A549 (cell line): ENCODE results near the gene U2SURP.

Experiments used
- CBX2 ChIP-seq: fragments of 200-600 bp; sonication (generic); IDR thresholded peaks from 2 replicates; pipeline ENCODE4 v1.6.1; 2016; ENCODE audit warnings: low read depth, mild to moderate bottlenecking, borderline replicate concordance
- CHD2 ChIP-seq: fragments of 150-350 bp; IDR thresholded peaks from 2 replicates; pipeline ENCODE4 v1.6.1; 2014; ENCODE audit warnings: low read length; ENCODE audit not compliant: partially characterized antibody
- ELK1 ChIP-seq: fragments of 150-350 bp; IDR thresholded peaks from 2 replicates; pipeline ENCODE4 v1.6.1; 2014; ENCODE audit warnings: low read depth, mild to moderate bottlenecking, low read length
- EP300 ChIP-seq, 2 experiments: fragments of >200 bp; sonication (Bioruptor Twin); formaldehyde crosslinking; IDR thresholded peaks; 2 replicates in 1 of 2; 3 replicates in 1 of 2; pipeline ENCODE4 v1.6.1; 2016 to 2017
- HMGXB4 ChIP-seq: fragments of 250-450 bp; sonication (Bioruptor Pico); IDR thresholded peaks from 2 replicates; pipeline ENCODE4 v1.5.0; 2021; ENCODE audit warnings: mild to moderate bottlenecking, moderate library complexity, borderline replicate concordance
- JUN ChIP-seq, 2 experiments: fragments of >200 bp; sonication (Bioruptor Twin); formaldehyde crosslinking; IDR thresholded peaks; 2 replicates in 1 of 2; 3 replicates in 1 of 2; pipeline ENCODE4 v1.6.1; 2016 to 2017
- JUNB ChIP-seq: fragments of >200 bp; sonication (Bioruptor Twin); formaldehyde crosslinking; IDR thresholded peaks from 2 replicates; pipeline ENCODE4 v1.6.1; 2016
- POLR2A ChIP-seq: IDR thresholded peaks from 2 replicates; pipeline ENCODE4 v1.6.1; 2012; ENCODE audit warnings: mild to moderate bottlenecking, low read length
- RAD21 ChIP-seq, 2 experiments: fragments of >200 bp in 1 of 2; sonication (Bioruptor Twin) in 1 of 2; formaldehyde crosslinking in 1 of 2; IDR thresholded peaks in 1 of 2; conservative IDR thresholded peaks in 1 of 2; 2 replicates in 1 of 2; 3 replicates in 1 of 2; pipeline ENCODE4 v1.6.1; 2012 to 2018; ENCODE audit warnings: inconsistent platforms in 1 of 2
- REST ChIP-seq: fragments of 200-600 bp; sonication (generic); IDR thresholded peaks from 2 replicates; pipeline ENCODE4 v1.6.1; 2016; ENCODE audit warnings: antibody characterized with exemption, mild to moderate bottlenecking, moderate library complexity
- SMC3 ChIP-seq: fragments of >200 bp; sonication (Bioruptor Twin); formaldehyde crosslinking; IDR thresholded peaks from 3 replicates; pipeline ENCODE4 v1.6.1; 2018; ENCODE audit warnings: inconsistent platforms
- TF ChIP-seq, protein P1 (sequence below): fragments of >200 bp; sonication (Bioruptor Twin); formaldehyde crosslinking; IDR thresholded peaks from 3 replicates; pipeline ENCODE4 v1.5.1; 2016
- TF ChIP-seq, protein P2 (sequence below): fragments of >200 bp; sonication (Bioruptor Twin); formaldehyde crosslinking; IDR thresholded peaks from 3 replicates; pipeline ENCODE4 v1.6.1; 2016
- TF ChIP-seq, protein P3 (sequence below): fragments of 450-650 bp; IDR thresholded peaks from 2 replicates; pipeline ENCODE4 v1.6.1; 2014; ENCODE audit warnings: antibody characterized with exemption

DNA sequence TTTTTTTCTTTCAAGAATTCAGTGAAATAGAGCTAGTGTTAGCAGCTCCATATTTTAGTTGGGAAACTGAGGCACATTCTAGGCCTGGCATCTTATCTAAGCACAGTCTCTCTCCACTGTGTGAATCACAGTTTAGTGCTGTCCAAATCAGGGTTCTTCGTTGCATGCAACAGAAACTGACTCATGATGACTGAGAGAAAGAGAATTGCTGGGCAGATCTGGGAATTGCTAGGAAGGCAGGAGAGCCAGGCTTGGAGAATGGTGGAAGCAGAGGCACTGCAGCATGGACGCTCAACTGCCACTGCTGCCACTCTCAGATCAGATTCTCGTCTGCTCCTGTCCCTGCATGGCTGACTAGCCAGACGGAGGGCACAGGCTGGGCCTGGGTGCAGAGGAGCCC lies 77.5 kb downstream of the U2SURP start:
- TF ChIP-seq, protein P1, sequence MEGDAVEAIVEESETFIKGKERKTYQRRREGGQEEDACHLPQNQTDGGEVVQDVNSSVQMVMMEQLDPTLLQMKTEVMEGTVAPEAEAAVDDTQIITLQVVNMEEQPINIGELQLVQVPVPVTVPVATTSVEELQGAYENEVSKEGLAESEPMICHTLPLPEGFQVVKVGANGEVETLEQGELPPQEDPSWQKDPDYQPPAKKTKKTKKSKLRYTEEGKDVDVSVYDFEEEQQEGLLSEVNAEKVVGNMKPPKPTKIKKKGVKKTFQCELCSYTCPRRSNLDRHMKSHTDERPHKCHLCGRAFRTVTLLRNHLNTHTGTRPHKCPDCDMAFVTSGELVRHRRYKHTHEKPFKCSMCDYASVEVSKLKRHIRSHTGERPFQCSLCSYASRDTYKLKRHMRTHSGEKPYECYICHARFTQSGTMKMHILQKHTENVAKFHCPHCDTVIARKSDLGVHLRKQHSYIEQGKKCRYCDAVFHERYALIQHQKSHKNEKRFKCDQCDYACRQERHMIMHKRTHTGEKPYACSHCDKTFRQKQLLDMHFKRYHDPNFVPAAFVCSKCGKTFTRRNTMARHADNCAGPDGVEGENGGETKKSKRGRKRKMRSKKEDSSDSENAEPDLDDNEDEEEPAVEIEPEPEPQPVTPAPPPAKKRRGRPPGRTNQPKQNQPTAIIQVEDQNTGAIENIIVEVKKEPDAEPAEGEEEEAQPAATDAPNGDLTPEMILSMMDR, result no peak
- TF ChIP-seq POLR2A (no peak), EP300 (IDR thresholded peaks at IDR 0.05) (no peak), JUN (IDR thresholded peaks at IDR 0.05) (no peak), CHD2 (no peak), CBX2 (no peak), JUNB (no peak), HMGXB4 (CRISPR knock-in tag) (no peak), RAD21 (conservative IDR thresholded peaks at IDR 0.05 in 1 of 2, IDR thresholded peaks at IDR 0.05 in 1 of 2) (no peak), SMC3 (no peak), REST (no peak), ELK1 (no peak)
- TF ChIP-seq, protein P2, sequence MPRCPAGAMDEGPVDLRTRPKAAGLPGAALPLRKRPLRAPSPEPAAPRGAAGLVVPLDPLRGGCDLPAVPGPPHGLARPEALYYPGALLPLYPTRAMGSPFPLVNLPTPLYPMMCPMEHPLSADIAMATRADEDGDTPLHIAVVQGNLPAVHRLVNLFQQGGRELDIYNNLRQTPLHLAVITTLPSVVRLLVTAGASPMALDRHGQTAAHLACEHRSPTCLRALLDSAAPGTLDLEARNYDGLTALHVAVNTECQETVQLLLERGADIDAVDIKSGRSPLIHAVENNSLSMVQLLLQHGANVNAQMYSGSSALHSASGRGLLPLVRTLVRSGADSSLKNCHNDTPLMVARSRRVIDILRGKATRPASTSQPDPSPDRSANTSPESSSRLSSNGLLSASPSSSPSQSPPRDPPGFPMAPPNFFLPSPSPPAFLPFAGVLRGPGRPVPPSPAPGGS, result no peak
- TF ChIP-seq, protein P3, sequence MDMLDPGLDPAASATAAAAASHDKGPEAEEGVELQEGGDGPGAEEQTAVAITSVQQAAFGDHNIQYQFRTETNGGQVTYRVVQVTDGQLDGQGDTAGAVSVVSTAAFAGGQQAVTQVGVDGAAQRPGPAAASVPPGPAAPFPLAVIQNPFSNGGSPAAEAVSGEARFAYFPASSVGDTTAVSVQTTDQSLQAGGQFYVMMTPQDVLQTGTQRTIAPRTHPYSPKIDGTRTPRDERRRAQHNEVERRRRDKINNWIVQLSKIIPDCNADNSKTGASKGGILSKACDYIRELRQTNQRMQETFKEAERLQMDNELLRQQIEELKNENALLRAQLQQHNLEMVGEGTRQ, result no peak
